Subcutaneous adipose tissue (tissue), 4 donors: ENCODE data around the gene LAMB2. TPM values are rescaled to one million over a fixed set of nuclear protein-coding genes. Genes with fewer than 3 reads are reported as not detected.

Source experiments
- CTCF ChIP-seq: fragments of 450-650 bp; IDR thresholded peaks from one replicate; pipeline ENCODE4 v1.5.1; 2016; ENCODE audit warnings: low read depth, mild to moderate bottlenecking, control low read depth, antibody characterized with exemption, moderate library complexity
- total RNA-seq, 4 donors: library from RNA; depleted of rRNA; stranded (reverse); fragments of >200 nt; gene quantifications; one replicate each; pipeline ENCODE4 v1.1.0, GENCODE V29; 2016

LAMB2 gene
- total RNA-seq, 4 donors from 2014 or later, result 411 to 623 (median 527) TPM

GRCh38 chr3:49124203-49124602, 8.6 kb downstream of the LAMB2 start:
- TF ChIP-seq CTCF, result no peak

GRCh38 chr3:49123687-49124086, 9.2 kb downstream of the LAMB2 start:
- no peak for TF ChIP-seq CTCF

GRCh38 chr3:49122886-49123545, 9.8 kb downstream of the LAMB2 start:
- no peak for TF ChIP-seq CTCF

- TF ChIP-seq CTCF, result no peak
Observed at GRCh38 chr3:49122451-49122850, 10.4 kb downstream of the LAMB2 start.

- TF ChIP-seq CTCF, result no peak
Observed at GRCh38 chr3:49122022-49122421, 10.8 kb downstream of the LAMB2 start.

GRCh38 chr3:49121132-49121736, 11.6 kb downstream of the LAMB2 start:
- TF ChIP-seq CTCF, result no peak

GRCh38 chr3:49120438-49121131, 12.3 kb downstream of the LAMB2 start, which contains the start of gene USP19:
TSS of gene USP19 (minus strand) at chr3:49120823. CDS start at chr3:49119145, 1,678 bp downstream.
- TF ChIP-seq CTCF, result no peak
